SU-DHL-6 (cell line): Measurements from ENCODE around the gene DIAPH3.

Source experiments
- H2AFZ ChIP-seq: fragments of 200-600 bp; sonication (generic); 2 replicates; pipeline ENCODE4 v1.6.1; 2014; ENCODE audit warnings: low read depth, mild to moderate bottlenecking, moderate library complexity, mixed read lengths, antibody characterized with exemption, low read length; ENCODE audit not compliant: severe bottlenecking
- H3F3A ChIP-seq: fragments of 200-600 bp; shearing (Covaris generic); 2 replicates; pipeline ENCODE4 v1.6.0; 2016; ENCODE audit warnings: antibody characterized with exemption, mild to moderate bottlenecking; ENCODE audit not compliant: insufficient read depth
- H3K27ac ChIP-seq: fragments of 200-600 bp; sonication (generic); 2 replicates; pipeline ENCODE4 v1.5.1; 2016; ENCODE audit warnings: low read depth, mild to moderate bottlenecking, low read length, moderate library complexity, mixed read lengths
- H3K27me3 ChIP-seq: fragments of 200-600 bp; sonication (generic), shearing (Covaris generic); 2 replicates; pipeline ENCODE4 v1.6.0; 2014; ENCODE audit warnings: mild to moderate bottlenecking, low read length
- H3K36me3 ChIP-seq: fragments of 200-600 bp; sonication (generic); 2 replicates; pipeline ENCODE4 v1.6.1; 2014; ENCODE audit warnings: mild to moderate bottlenecking, low read length, mixed read lengths
- H3K4me2 ChIP-seq: fragments of 300-600, 200-600 bp; shearing (Covaris generic), sonication (generic); 2 replicates; pipeline ENCODE4 v1.6.0; 2014; ENCODE audit warnings: low read length, low read depth, mild to moderate bottlenecking; ENCODE audit not compliant: poor library complexity, severe bottlenecking
- H3K4me3 ChIP-seq: fragments of 200-600 bp; sonication (generic); 2 replicates; pipeline ENCODE4 v1.5.1; 2014; ENCODE audit warnings: antibody characterized with exemption, low read length, mild to moderate bottlenecking, mixed read lengths; ENCODE audit not compliant: insufficient read depth, poor library complexity, severe bottlenecking
- H3K79me2 ChIP-seq: fragments of 200-600 bp; sonication (generic); 2 replicates; pipeline ENCODE4 v1.6.1; 2014; ENCODE audit warnings: mild to moderate bottlenecking, low read length, moderate library complexity; ENCODE audit not compliant: insufficient read depth
- H3K9ac ChIP-seq: fragments of 200-600 bp; sonication (generic); 2 replicates; pipeline ENCODE4 v1.7.0; 2014; ENCODE audit warnings: mild to moderate bottlenecking, low read length
- H3K9me2 ChIP-seq: fragments of 200-600 bp; sonication (generic); replicated peaks from 2 replicates; pipeline ENCODE4 v1.6.1; 2014; ENCODE audit warnings: low read length; ENCODE audit not compliant: insufficient read depth
- H3K9me3 ChIP-seq: fragments of 200-600 bp; sonication (generic); 2 replicates; pipeline ENCODE4 v1.6.1; 2014; ENCODE audit warnings: low read length, mixed read lengths; ENCODE audit not compliant: insufficient read depth
- H4K20me1 ChIP-seq: fragments of 200-600 bp; sonication (generic); 2 replicates; pipeline ENCODE4 v1.6.1; 2014; ENCODE audit warnings: low read depth, mild to moderate bottlenecking, antibody characterized with exemption, low read length, moderate library complexity, mixed read lengths
- EZH2phosphoT487 ChIP-seq: fragments of 200-600 bp; sonication (generic), shearing (Covaris generic); conservative IDR thresholded peaks from 2 replicates; pipeline ENCODE4 v1.6.1; 2018; ENCODE audit warnings: mild to moderate bottlenecking, antibody characterized with exemption, low read length, moderate library complexity, mixed read lengths
- TF ChIP-seq, protein P1 (sequence below): fragments of 200-600 bp; sonication (generic); IDR thresholded peaks from one replicate; pipeline ENCODE4 v1.5.1; 2017; ENCODE audit warnings: antibody characterized with exemption, mild to moderate bottlenecking, low read length, moderate library complexity; ENCODE audit not compliant: insufficient read depth, poor library complexity, severe bottlenecking

Gene DIAPH3

GRCh38 chr13:60174113-60174512, 10.4 kb upstream of the DIAPH3 start:
- Histone ChIP-seq H4K20me1 (no peaks in the 10 kb centered on the region), H3K79me2 (no peaks in the 10 kb centered on the region), H3K9ac (no peak overlapping the region), H2AFZ (no peak overlapping the region), H3K9me3 (no peaks in the 10 kb centered on the region), H3K36me3 (no peaks in the 10 kb centered on the region), H3F3A (no peaks in the 10 kb centered on the region), H3K27ac (no peak overlapping the region), H3K27me3 (no peaks in the 10 kb centered on the region), H3K4me2 (no peak overlapping the region), H3K9me2 (no peaks in the 10 kb centered on the region), H3K4me3 (no peak overlapping the region)
- no peak for TF ChIP-seq EZH2phosphoT487
- TF ChIP-seq, protein P1, sequence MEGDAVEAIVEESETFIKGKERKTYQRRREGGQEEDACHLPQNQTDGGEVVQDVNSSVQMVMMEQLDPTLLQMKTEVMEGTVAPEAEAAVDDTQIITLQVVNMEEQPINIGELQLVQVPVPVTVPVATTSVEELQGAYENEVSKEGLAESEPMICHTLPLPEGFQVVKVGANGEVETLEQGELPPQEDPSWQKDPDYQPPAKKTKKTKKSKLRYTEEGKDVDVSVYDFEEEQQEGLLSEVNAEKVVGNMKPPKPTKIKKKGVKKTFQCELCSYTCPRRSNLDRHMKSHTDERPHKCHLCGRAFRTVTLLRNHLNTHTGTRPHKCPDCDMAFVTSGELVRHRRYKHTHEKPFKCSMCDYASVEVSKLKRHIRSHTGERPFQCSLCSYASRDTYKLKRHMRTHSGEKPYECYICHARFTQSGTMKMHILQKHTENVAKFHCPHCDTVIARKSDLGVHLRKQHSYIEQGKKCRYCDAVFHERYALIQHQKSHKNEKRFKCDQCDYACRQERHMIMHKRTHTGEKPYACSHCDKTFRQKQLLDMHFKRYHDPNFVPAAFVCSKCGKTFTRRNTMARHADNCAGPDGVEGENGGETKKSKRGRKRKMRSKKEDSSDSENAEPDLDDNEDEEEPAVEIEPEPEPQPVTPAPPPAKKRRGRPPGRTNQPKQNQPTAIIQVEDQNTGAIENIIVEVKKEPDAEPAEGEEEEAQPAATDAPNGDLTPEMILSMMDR: no peak

DNA sequence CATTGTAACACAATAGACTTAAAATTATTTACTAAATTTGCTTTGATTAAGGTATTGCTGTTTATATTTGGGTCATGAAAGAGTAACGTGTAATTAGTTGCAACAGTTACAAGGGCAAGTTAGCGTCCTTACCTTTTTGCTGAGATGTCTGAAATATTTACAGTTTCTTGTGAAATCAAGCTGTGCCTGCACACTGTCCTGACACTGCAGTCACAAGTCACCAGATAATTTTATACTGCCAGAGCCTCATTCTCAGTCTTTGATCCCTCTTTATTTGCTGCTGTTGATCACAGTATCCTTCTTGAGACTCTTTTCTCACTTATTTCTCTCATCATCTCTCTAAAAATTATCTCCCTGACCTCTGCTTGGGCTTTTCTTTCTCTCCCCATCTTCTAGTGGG, 8.4 kb upstream of the DIAPH3 start:
- H3K4me2 ChIP-seq: no peak overlapping the region
- H3K27ac ChIP-seq: no peak overlapping the region
- H3K36me3 ChIP-seq: no peaks in the 10 kb centered on the region
- no peaks in the 10 kb centered on the region for H3F3A ChIP-seq
- no peaks in the 10 kb centered on the region for H3K9me3 ChIP-seq
- H4K20me1 ChIP-seq: no peaks in the 10 kb centered on the region
- H3K9me2 ChIP-seq: no peaks in the 10 kb centered on the region
- H3K9ac ChIP-seq: no peak overlapping the region
- H3K27me3 ChIP-seq: no peaks in the 10 kb centered on the region
- H3K79me2 ChIP-seq: no peaks in the 10 kb centered on the region
- TF ChIP-seq, protein P1: no peak
- TF ChIP-seq EZH2phosphoT487: no peak
- no peak overlapping the region for H3K4me3 ChIP-seq
- no peak overlapping the region for H2AFZ ChIP-seq

DNA sequence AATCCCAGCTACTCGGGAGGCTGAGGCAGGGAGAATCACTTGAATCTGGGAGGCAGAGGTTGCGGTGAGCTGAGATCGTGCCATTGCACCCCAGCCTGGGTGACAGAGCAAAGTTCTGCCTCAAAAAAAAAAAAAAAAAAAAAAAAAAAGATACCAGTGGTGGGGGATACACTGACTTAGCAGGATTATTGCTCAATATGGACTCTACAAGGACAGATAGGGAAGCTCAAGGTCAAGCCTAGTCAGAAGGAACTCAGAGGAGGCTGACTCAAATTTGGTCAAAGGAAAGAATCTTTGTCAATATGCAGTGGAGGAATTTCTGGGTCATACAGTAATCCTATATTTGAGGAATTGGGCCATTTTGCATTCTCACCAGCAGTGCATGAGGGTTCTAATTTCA, 6.7 kb upstream of the DIAPH3 start:
- Histone ChIP-seq H3K4me3 (no peak overlapping the region), H3K9me3 (no peaks in the 10 kb centered on the region)
- TF ChIP-seq EZH2phosphoT487: no peak
- TF ChIP-seq, protein P1: no peak

More for the DNA sequence above, 6.7 kb upstream of the DIAPH3 start:
- H3K79me2 ChIP-seq: no peaks in the 10 kb centered on the region
- H2AFZ ChIP-seq: no peak overlapping the region
- H3K9ac ChIP-seq: no peak overlapping the region
- no peaks in the 10 kb centered on the region for H4K20me1 ChIP-seq
- no peaks in the 10 kb centered on the region for H3K36me3 ChIP-seq
- H3K27ac ChIP-seq: no peak overlapping the region
- H3K27me3 ChIP-seq: no peaks in the 10 kb centered on the region
- H3K4me2 ChIP-seq: no peak overlapping the region
- no peaks in the 10 kb centered on the region for H3K9me2 ChIP-seq
- 0 out of 2 replicates have a peak, but pooled peaks cover 3% of the 10 kb centered on the region for H3F3A ChIP-seq
